Measurements from ENCODE around the gene PABPC1L. TPM values are rescaled to one million over a fixed set of nuclear protein-coding genes. Genes with fewer than 3 reads are reported as not detected.

Gene PABPC1L
- total RNA-seq, 1 experiment from 2014 or later = 102 TPM

- ChIA-PET POLR2A (no interaction called here), CTCF (no interaction called here)
- H3K4me1 ChIP-seq (ENCODE audit: control insufficient read depth, insufficient read depth, low read length) = no peaks in the 10 kb centered on the region
- no peaks in the 10 kb centered on the region for H3K9me3 ChIP-seq (ENCODE audit: control insufficient read depth, insufficient read depth, low read depth, low read length)
- no peaks in the 10 kb centered on the region for H3K27me3 ChIP-seq (ENCODE audit: control insufficient read depth, insufficient read depth, low read length)
- no peak overlapping the region for H3K27ac ChIP-seq (ENCODE audit: low read length)
- ATAC-seq = no peak
- no TSS peak for BruUV-seq (replicated peaks)
- TF ChIP-seq CTCF (IDR thresholded peaks at IDR 0.05) (no peak), POLR2AphosphoS5 (IDR thresholded peaks at IDR 0.05; ENCODE audit: low read depth, low read length) (no peak), REST (IDR thresholded peaks at IDR 0.05; ENCODE audit: insufficient read depth in 1 of 2, low read depth in 2 of 2, low read length in 1 of 2) (no peak), SIN3A (IDR thresholded peaks at IDR 0.05; ENCODE audit: borderline replicate concordance, insufficient read depth, low read depth, low read length) (no peak), TCF7L2 (IDR thresholded peaks at IDR 0.05; ENCODE audit: low read depth, low read length) (no peak)
- DNase-seq (ENCODE audit: low read depth, low spot score) = no peak
- H3K36me3 ChIP-seq (ENCODE audit: control insufficient read depth, insufficient read depth, low read length) = peaks cover 2% of the 10 kb centered on the region; the same call in 1 of the 2 replicates
- in situ Hi-C loops (cut with HindIII; ENCODE audit: low pct_unique_long_range_greater_than_20kb, low sequenced_read_pairs) (no loop called here), intact Hi-C loops (cut with micrococcal nuclease; ENCODE audit: unreplicated experiment) (no loop called here)
- H3K4me3 ChIP-seq (ENCODE audit: low read depth in 2 of 2, low read length in 2 of 2) = no peak overlapping the region
Observed at GRCh38 chr20:44936510-44936909, 26.6 kb downstream of the PABPC1L start.

GRCh38 chr20:44938637-44939036, 28.8 kb downstream of the PABPC1L start:
- ATAC-seq = no peak
- H3K4me3 ChIP-seq (ENCODE audit: low read depth in 2 of 2, low read length in 2 of 2) = no peak overlapping the region
- H3K27ac ChIP-seq (ENCODE audit: low read length) = no peak overlapping the region
- in situ Hi-C loops (cut with HindIII; ENCODE audit: low pct_unique_long_range_greater_than_20kb, low sequenced_read_pairs) (no loop called here), intact Hi-C loops (cut with micrococcal nuclease; ENCODE audit: unreplicated experiment) (no loop called here)
- no peaks in the 10 kb centered on the region for H3K27me3 ChIP-seq (ENCODE audit: control insufficient read depth, insufficient read depth, low read length)
- TF ChIP-seq CTCF (IDR thresholded peaks at IDR 0.05) (no peak), SIN3A (IDR thresholded peaks at IDR 0.05; ENCODE audit: borderline replicate concordance, insufficient read depth, low read depth, low read length) (no peak), POLR2AphosphoS5 (IDR thresholded peaks at IDR 0.05; ENCODE audit: low read depth, low read length) (no peak), REST (IDR thresholded peaks at IDR 0.05; ENCODE audit: insufficient read depth in 1 of 2, low read depth in 2 of 2, low read length in 1 of 2) (no peak), TCF7L2 (IDR thresholded peaks at IDR 0.05; ENCODE audit: low read depth, low read length) (no peak)
- BruUV-seq (replicated peaks) = no TSS peak
- ChIA-PET CTCF (no interaction called here), POLR2A (no interaction called here)
- no peaks in the 10 kb centered on the region for H3K9me3 ChIP-seq (ENCODE audit: control insufficient read depth, insufficient read depth, low read depth, low read length)
- no peaks in the 10 kb centered on the region for H3K4me1 ChIP-seq (ENCODE audit: control insufficient read depth, insufficient read depth, low read length)
- peaks cover 9% of the 10 kb centered on the region for H3K36me3 ChIP-seq (ENCODE audit: control insufficient read depth, insufficient read depth, low read length)
- DNase-seq (ENCODE audit: low read depth, low spot score) = no peak

Measured in Panc1 (cell line).